ENCODE results near the gene MME. TPM values are rescaled to one million over a fixed set of nuclear protein-coding genes. Genes with fewer than 3 reads are reported as not detected.
"Not testable (repeated sequence)": the region's sequence is repeated elsewhere in the genome, so short reads cannot be mapped to it uniquely, and the experiment has no call there.

The MME gene
- total and polyA plus RNA-seq, 9 donors: 9.4 to 25.1 (median 15.3) TPM

DNA sequence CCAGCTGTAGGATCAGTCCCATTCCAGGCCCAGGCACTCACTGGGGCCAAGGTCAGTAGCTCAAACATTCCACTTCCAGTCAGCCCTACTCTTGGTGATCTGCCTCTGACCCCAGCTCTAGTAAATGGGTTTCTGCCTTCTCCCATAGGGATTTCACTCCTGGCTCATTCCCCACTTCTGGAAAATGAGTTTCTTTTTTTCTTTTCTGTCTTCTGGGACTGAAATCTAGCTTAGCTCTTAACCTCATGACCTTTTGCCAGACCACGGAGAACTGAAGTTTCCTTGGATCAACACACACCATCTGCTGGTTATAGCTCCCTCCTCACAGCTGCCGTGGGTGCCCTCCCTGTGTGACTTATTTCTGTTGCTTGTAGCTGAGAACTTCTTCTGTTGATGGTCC, 21.3 kb downstream of the MME start:
- DNase-seq: peak; percentile 22
- WGBS (ENCODE audit: insufficient coverage): no CpG with 5 or more reads among the region's 2 CpGs
- Histone ChIP-seq H3K4me3 (ENCODE audit: low read length) (no peak overlapping the region), H3K9me3 (replicated peaks; ENCODE audit: control insufficient read depth, low read depth, low read length) (no peaks in the 10 kb centered on the region), H3K4me1 (ENCODE audit: control insufficient read depth, insufficient read depth, low read length) (no peaks in the 10 kb centered on the region), H3K27me3 (ENCODE audit: control insufficient read depth, insufficient read depth, low read length) (no peaks in the 10 kb centered on the region), H3K27ac (ENCODE audit: low read length) (no peak overlapping the region), H3K36me3 (ENCODE audit: control insufficient read depth, insufficient read depth, low read length) (no peaks in the 10 kb centered on the region)

DNA sequence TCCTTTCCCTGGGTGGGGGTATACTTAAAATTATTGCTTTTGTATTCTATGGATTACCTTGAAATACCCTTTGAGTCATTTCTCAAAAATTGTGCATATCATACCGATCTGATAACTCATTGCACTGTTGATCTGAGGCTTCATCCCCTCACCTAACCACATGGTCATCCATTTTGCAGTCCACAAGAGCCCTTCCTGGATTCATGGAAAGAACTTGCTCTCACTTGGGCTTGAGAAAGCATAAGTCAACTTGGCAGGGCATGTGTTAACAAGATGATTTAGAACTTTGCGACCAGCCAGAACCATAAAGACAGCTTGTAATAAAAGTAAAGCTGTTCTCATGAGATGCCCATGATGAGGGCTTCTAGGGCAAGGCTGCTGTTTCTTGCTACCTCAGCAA, 22.2 kb downstream of the MME start:
- Histone ChIP-seq H3K9me3 (replicated peaks; ENCODE audit: control insufficient read depth, low read depth, low read length) (no peaks in the 10 kb centered on the region), H3K27me3 (ENCODE audit: control insufficient read depth, insufficient read depth, low read length) (no peaks in the 10 kb centered on the region), H3K4me3 (ENCODE audit: low read length) (no peak overlapping the region), H3K36me3 (ENCODE audit: control insufficient read depth, insufficient read depth, low read length) (no peaks in the 10 kb centered on the region), H3K4me1 (ENCODE audit: control insufficient read depth, insufficient read depth, low read length) (no peaks in the 10 kb centered on the region), H3K27ac (ENCODE audit: low read length) (no peak overlapping the region)
- no peak for DNase-seq
- WGBS (ENCODE audit: insufficient coverage): 20% methylated on average over 1 of the region's 2 CpGs

DNA sequence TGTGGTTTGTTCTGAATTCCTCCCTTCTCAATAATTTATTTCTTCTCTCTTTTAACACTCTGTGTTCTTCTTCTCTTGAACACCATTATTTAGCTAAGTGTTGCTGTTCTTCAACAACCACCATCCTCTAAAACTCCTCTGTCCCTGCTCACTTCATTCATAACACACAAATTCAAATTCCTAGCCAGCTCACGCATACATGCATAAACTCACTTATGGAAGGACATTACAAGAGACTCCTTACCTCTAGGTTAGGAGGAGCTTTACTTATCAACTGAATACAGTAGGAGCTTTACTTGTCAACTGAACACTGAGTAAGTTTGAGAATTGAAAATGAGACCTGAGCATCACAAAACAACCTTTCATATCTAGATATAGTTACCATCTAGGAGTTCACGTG, 23.6 kb downstream of the MME start:
- no peak overlapping the region for H3K4me3 ChIP-seq (ENCODE audit: low read length)
- H3K36me3 ChIP-seq (ENCODE audit: control insufficient read depth, insufficient read depth, low read length): no peaks in the 10 kb centered on the region
- H3K27ac ChIP-seq (ENCODE audit: low read length): no peak overlapping the region
- no peaks in the 10 kb centered on the region for H3K27me3 ChIP-seq (ENCODE audit: control insufficient read depth, insufficient read depth, low read length)
- no CpG with 5 or more reads among the region's 2 CpGs for WGBS (ENCODE audit: insufficient coverage)
- no peaks in the 10 kb centered on the region for H3K9me3 ChIP-seq (replicated peaks; ENCODE audit: control insufficient read depth, low read depth, low read length)
- no peaks in the 10 kb centered on the region for H3K4me1 ChIP-seq (ENCODE audit: control insufficient read depth, insufficient read depth, low read length)
- DNase-seq: no peak

DNA sequence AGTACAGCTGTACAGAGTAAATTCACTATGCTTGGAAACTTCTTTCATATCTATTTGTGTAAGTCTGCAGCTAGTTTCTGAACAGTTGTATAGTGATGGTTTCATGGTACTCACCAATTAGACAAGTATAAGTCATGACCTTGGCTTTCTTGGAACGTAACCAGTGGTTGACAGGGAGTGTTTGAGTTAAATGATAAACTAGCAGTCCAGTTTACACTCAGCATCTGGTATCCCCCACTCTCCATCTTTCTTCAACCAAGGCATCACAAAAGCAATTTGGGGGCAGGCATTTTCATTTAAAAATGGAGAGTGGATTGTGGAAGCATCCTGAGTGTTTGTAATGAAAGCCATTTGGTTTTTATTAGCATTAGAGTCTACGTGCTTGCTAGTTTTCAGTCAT, 26.0 kb downstream of the MME start:
- Histone ChIP-seq H3K27me3 (ENCODE audit: control insufficient read depth, insufficient read depth, low read length) (no peaks in the 10 kb centered on the region), H3K9me3 (replicated peaks; ENCODE audit: control insufficient read depth, low read depth, low read length) (no peaks in the 10 kb centered on the region), H3K36me3 (ENCODE audit: control insufficient read depth, insufficient read depth, low read length) (no peaks in the 10 kb centered on the region), H3K4me3 (ENCODE audit: low read length) (no peak overlapping the region), H3K27ac (ENCODE audit: low read length) (no peak overlapping the region), H3K4me1 (ENCODE audit: control insufficient read depth, insufficient read depth, low read length) (no peaks in the 10 kb centered on the region)
- WGBS (ENCODE audit: insufficient coverage): no CpG with 5 or more reads among the region's 2 CpGs
- no peak for DNase-seq

DNA sequence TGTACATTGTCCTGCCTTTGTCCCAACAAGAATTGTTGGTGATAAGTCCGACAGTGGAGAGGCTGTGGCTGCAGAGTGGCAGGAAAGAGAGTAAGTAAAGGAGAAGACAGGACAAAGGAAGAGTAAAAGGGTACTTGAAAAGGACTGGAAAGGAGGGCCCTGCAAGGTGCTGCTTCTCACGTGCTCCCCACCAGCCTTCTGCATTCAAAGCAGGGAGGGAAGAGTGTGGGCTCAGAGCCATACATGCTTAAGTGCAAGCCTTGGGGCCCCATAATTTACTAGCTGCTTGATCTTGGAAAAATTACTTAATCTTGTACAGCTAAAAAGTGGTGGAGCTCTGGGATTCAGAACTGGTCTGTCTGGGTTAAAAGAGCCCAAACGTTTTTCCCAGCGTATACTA, 29.9 kb downstream of the MME start:
- no peak for DNase-seq

DNA sequence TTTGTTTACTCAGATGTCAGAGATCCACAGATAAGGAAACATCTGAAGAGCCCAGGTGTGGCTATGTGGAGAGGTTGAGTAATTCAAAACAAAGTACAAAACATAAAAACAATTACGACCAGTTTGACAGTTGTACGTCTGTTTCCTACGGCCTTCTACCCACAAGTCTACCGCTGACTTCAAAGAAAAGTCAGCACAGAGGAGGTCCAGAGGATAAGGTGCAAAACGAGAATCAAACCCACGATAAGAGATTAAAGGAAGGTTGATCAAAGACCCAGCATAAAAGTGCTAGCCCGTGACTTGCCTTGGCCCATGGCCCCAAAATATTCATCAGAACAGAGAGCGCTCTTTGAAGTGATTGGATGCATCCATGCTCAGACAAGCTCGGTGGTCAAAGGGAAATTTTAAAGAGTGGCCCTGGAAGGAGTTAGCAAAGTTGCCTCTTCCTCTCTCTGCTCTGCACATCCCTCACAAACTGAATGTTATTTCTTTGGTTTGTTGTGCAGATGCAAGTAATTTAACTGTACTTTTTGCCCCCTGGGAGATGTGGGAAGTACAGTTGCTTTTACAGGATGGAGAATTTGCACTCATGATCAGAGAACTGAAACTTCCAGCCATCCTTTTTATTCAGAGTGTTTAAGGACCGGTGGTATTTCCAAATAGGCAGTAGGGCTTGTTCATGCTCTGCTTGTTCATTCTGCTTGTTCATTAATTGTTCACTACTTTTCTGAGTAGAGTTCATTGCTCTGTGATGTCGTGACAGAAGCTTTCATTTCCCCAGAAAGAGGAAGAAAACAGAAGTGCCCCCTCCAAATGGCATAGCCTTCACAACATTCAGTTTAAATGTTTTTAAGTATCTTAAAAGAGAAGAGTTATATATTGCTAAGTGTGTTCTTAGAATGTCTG, 31.1 kb downstream of the MME start:
- no peaks in the 10 kb centered on the region for H3K27me3 ChIP-seq (ENCODE audit: control insufficient read depth, insufficient read depth, low read length)
- no peaks in the 10 kb centered on the region for H3K4me1 ChIP-seq (ENCODE audit: control insufficient read depth, insufficient read depth, low read length)
- WGBS (ENCODE audit: insufficient coverage): 20% methylated on average over 2 of the region's 11 CpGs
- H3K36me3 ChIP-seq (ENCODE audit: control insufficient read depth, insufficient read depth, low read length): no peaks in the 10 kb centered on the region
- peak; percentile 8 for DNase-seq
- H3K27ac ChIP-seq (ENCODE audit: low read length): no peak overlapping the region
- no peaks in the 10 kb centered on the region for H3K9me3 ChIP-seq (replicated peaks; ENCODE audit: control insufficient read depth, low read depth, low read length)
- no peak overlapping the region for H3K4me3 ChIP-seq (ENCODE audit: low read length)

More for the DNA sequence above, 29.9 kb downstream of the MME start:
- no peaks in the 10 kb centered on the region for H3K4me1 ChIP-seq (ENCODE audit: control insufficient read depth, insufficient read depth, low read length)
- no peaks in the 10 kb centered on the region for H3K27me3 ChIP-seq (ENCODE audit: control insufficient read depth, insufficient read depth, low read length)
- H3K9me3 ChIP-seq (replicated peaks; ENCODE audit: control insufficient read depth, low read depth, low read length): no peaks in the 10 kb centered on the region
- no peaks in the 10 kb centered on the region for H3K36me3 ChIP-seq (ENCODE audit: control insufficient read depth, insufficient read depth, low read length)
- H3K27ac ChIP-seq (ENCODE audit: low read length): no peak overlapping the region
- no peak overlapping the region for H3K4me3 ChIP-seq (ENCODE audit: low read length)
- 62% methylated on average over 2 of the region's 4 CpGs for WGBS (ENCODE audit: insufficient coverage)

DNA sequence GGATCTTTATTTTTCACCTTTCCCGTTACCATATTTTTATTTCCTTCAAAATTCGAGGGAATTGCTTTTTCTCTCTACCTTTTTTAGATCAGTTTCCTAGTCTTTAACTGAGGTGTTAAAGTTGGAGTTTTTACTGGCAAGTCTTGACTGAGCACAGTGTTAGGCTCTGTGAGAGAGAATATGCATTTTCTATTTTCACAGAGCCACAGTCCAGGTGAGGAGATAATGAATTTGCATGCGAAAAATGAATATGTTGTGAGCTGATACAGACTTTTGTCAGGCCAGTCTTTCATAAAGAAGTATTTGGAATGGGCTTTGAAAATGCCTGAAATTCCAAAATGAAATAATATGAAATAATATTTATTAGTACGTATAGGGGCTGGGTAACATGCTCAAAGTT, 31.9 kb downstream of the MME start:
- no peak overlapping the region for H3K27ac ChIP-seq (ENCODE audit: low read length)
- H3K4me1 ChIP-seq (ENCODE audit: control insufficient read depth, insufficient read depth, low read length): no peaks in the 10 kb centered on the region
- DNase-seq: no peak
- no peak overlapping the region for H3K4me3 ChIP-seq (ENCODE audit: low read length)
- H3K27me3 ChIP-seq (ENCODE audit: control insufficient read depth, insufficient read depth, low read length): no peaks in the 10 kb centered on the region
- WGBS (ENCODE audit: insufficient coverage): no CpG with 5 or more reads among the region's 4 CpGs
- no peaks in the 10 kb centered on the region for H3K36me3 ChIP-seq (ENCODE audit: control insufficient read depth, insufficient read depth, low read length)
- no peaks in the 10 kb centered on the region for H3K9me3 ChIP-seq (replicated peaks; ENCODE audit: control insufficient read depth, low read depth, low read length)

DNA sequence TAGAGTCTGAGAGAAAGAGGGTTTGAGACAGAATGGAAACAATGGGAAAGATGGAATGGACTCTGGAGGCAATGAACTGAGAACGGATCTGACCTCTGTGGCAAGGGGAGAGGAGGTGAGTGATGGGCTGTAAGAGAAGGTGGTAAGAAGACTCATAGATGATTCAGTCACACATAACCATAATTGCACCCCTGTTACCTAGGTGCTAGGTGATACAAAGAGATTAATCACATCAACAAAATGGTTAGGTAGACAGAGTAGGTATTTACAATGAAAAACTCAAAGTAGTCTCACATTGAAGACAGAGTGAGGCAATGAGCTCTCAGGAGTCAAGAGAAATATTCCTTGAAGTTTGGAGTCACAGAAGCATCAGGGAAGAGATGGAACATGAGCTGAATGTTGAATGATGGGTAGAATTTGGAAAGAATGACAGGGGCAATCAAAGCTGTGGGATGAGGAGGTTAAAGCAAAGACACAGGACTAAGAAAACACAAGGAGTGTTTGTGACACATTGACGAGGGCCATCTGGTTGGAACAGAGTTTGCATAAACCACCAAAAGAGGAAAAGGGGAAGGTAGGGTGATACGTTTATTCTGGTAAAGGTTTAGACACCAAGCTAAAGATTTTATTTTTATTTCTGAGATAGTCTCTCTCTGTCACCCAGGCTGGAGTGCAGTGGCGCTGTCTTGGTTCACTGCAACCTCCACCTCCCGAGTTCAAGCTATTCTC, 32.7 kb downstream of the MME start:
- H3K27ac ChIP-seq (ENCODE audit: low read length): no peak overlapping the region
- no peaks in the 10 kb centered on the region for H3K9me3 ChIP-seq (replicated peaks; ENCODE audit: control insufficient read depth, low read depth, low read length)
- no peak for DNase-seq
- H3K36me3 ChIP-seq (ENCODE audit: control insufficient read depth, insufficient read depth, low read length): no peaks in the 10 kb centered on the region
- H3K27me3 ChIP-seq (ENCODE audit: control insufficient read depth, insufficient read depth, low read length): no peaks in the 10 kb centered on the region
- no peak overlapping the region for H3K4me3 ChIP-seq (ENCODE audit: low read length)
- no peaks in the 10 kb centered on the region for H3K4me1 ChIP-seq (ENCODE audit: control insufficient read depth, insufficient read depth, low read length)
- WGBS (ENCODE audit: insufficient coverage): 60% methylated on average over 1 of the region's 5 CpGs

DNA sequence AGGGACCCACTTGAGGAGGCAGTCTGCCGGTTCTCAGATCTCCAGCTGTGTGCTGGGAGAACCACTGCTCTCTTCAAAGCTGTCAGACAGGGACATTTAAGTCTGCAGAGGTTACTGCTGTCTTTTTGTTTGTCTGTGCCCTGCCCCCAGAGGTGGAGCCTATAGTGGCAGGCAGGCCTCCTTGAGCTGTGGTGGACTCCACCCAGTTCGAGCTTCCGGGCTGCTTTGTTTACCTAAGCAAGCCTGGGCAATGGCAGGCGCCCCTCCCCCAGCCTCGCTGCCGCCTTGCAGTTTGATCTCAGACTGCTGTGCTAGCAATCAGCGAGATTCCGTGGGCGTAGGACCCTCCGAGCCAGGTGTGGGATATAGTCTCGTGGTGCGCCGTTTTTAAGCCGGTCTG, 44.6 kb downstream of the MME start:
- H3K27ac ChIP-seq (ENCODE audit: low read length); H3K4me1 ChIP-seq (ENCODE audit: control insufficient read depth, insufficient read depth, low read length); H3K27me3 ChIP-seq (ENCODE audit: control insufficient read depth, insufficient read depth, low read length); DNase-seq; H3K9me3 ChIP-seq (replicated peaks; ENCODE audit: control insufficient read depth, low read depth, low read length); H3K4me3 ChIP-seq (ENCODE audit: low read length); H3K36me3 ChIP-seq (ENCODE audit: control insufficient read depth, insufficient read depth, low read length): not testable (repeated sequence)
- no CpG with 5 or more reads among the region's 14 CpGs for WGBS (ENCODE audit: insufficient coverage)

DNA sequence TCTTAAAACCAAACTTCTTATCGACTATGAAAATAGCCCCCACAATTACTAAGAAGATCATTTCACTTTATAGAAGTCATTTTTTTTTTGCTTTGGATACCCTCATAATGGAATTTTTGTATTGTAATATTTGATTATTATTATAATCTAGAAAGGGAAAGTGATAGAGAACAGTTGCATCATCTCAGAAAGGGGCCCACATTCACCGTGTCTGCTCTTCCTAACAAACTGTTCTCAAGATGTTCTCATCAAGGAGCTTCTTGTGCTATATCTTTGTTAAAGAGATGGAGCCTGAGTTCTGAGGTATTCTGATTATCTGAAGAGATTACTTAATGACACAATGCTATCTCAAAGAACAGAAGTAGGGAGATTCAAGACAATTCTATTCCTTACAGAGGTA, 49.3 kb downstream of the MME start:
- H3K36me3 ChIP-seq (ENCODE audit: control insufficient read depth, insufficient read depth, low read length): no peaks in the 10 kb centered on the region
- no peak overlapping the region for H3K27ac ChIP-seq (ENCODE audit: low read length)
- WGBS (ENCODE audit: insufficient coverage): no CpG with 5 or more reads among the region's 2 CpGs
- H3K4me3 ChIP-seq (ENCODE audit: low read length): no peak overlapping the region
- no peak for DNase-seq
- no peaks in the 10 kb centered on the region for H3K27me3 ChIP-seq (ENCODE audit: control insufficient read depth, insufficient read depth, low read length)
- H3K4me1 ChIP-seq (ENCODE audit: control insufficient read depth, insufficient read depth, low read length): no peaks in the 10 kb centered on the region
- no peaks in the 10 kb centered on the region for H3K9me3 ChIP-seq (replicated peaks; ENCODE audit: control insufficient read depth, low read depth, low read length)
